ENCODE results near the gene METAP1. TPM values are rescaled to one million over a fixed set of nuclear protein-coding genes. Genes with fewer than 3 reads are reported as not detected.

METAP1 gene
- total and polyA plus RNA-seq, 4 donors: 9.5 to 16.9 (median 13.4) TPM

- Histone ChIP-seq H3K4me3 (ENCODE audit: low read depth in 1 of 3, low read length in 3 of 3) (no peak overlapping the region), H3K27me3 (ENCODE audit: control insufficient read depth in 4 of 4, insufficient read depth in 4 of 4, low read length in 3 of 4) (no peaks in the 10 kb centered on the region)
These were observed 40.3 kb upstream of the METAP1 start for GRCh38 chr4:98955229-98955628.

DNA sequence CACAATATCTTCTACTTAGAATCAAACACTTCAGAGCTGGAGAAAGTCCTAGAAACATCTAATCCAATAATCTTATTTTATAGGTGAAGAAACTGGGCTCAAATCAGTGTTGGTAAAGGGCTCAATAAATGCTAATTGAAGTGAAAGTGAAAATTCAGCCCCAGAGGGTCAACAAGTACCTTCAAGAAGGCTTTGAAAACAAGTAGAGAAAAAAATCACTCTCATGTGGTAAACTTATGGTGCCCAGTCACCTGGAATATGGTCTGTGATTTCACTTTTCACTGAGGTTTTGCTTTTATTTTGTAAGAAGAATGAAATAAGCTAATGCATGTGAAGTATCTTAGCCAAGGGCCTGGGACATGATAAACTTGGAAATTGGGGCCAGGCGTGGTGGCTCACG lies 37.5 kb upstream of the METAP1 start:
- no peaks in the 10 kb centered on the region for H3K36me3 ChIP-seq (ENCODE audit: control insufficient read depth in 4 of 4, insufficient read depth in 3 of 4, low read depth in 1 of 4, low read length in 3 of 4)
- H3K27me3 ChIP-seq (ENCODE audit: control insufficient read depth in 4 of 4, insufficient read depth in 4 of 4, low read length in 3 of 4): no peaks in the 10 kb centered on the region
- DNase-seq (ENCODE audit: low spot score): no peak
- no peaks in the 10 kb centered on the region for H3K9me3 ChIP-seq (ENCODE audit: control insufficient read depth in 4 of 4, low read length in 3 of 4)
- 95% methylated on average over 2 of the region's 2 CpGs for WGBS
- no peaks in the 10 kb centered on the region for H3K4me1 ChIP-seq (ENCODE audit: control insufficient read depth in 4 of 4, insufficient read depth in 4 of 4, low read length in 3 of 4)
- no peak overlapping the region for H3K9ac ChIP-seq (ENCODE audit: low read depth in 1 of 2, low read length in 2 of 2)
- H3K27ac ChIP-seq (ENCODE audit: low read depth in 1 of 2, low read length in 2 of 2): no peak overlapping the region
- H3K4me3 ChIP-seq (ENCODE audit: low read depth in 1 of 3, low read length in 3 of 3): no peak overlapping the region
- no peak for TF ChIP-seq TAF1 (conservative IDR thresholded peaks at IDR 0.05)
- TF ChIP-seq NR2F2 (IDR thresholded peaks at IDR 0.05): no peak
- no peak for TF ChIP-seq RAD21 (IDR thresholded peaks at IDR 0.05)
- no peak for TF ChIP-seq CTCF (IDR thresholded peaks at IDR 0.05; ENCODE audit: low read depth, low read length, missing input control)
- TF ChIP-seq ATF3 (IDR thresholded peaks at IDR 0.05): no peak
- TF ChIP-seq FOXA1 (IDR thresholded peaks at IDR 0.05): no peak
- no peak for TF ChIP-seq YY1 (IDR thresholded peaks at IDR 0.05)
- no peak for TF ChIP-seq FOXA2 (IDR thresholded peaks at IDR 0.05)
- TF ChIP-seq RXRA (IDR thresholded peaks at IDR 0.05): no peak
- TF ChIP-seq GABPA (IDR thresholded peaks at IDR 0.05 in 1 of 2, conservative IDR thresholded peaks at IDR 0.05 in 1 of 2): no peak
- TF ChIP-seq JUND (IDR thresholded peaks at IDR 0.05): no peak
- no peak for TF ChIP-seq SP1 (IDR thresholded peaks at IDR 0.05)
- TF ChIP-seq EGR1 (IDR thresholded peaks at IDR 0.05; ENCODE audit: low read depth in 2 of 2): no peak
- TF ChIP-seq HNF4A (conservative IDR thresholded peaks at IDR 0.05): no peak

More at GRCh38 chr4:98955229-98955628, 40.3 kb upstream of the METAP1 start:
- TF ChIP-seq YY1 (IDR thresholded peaks at IDR 0.05) (no peak), SP1 (IDR thresholded peaks at IDR 0.05) (no peak), JUND (IDR thresholded peaks at IDR 0.05) (no peak), GABPA (IDR thresholded peaks at IDR 0.05 in 1 of 2, conservative IDR thresholded peaks at IDR 0.05 in 1 of 2) (no peak), TAF1 (conservative IDR thresholded peaks at IDR 0.05) (no peak), RAD21 (IDR thresholded peaks at IDR 0.05) (no peak), MAX (IDR thresholded peaks at IDR 0.05) (no peak), HNF4A (conservative IDR thresholded peaks at IDR 0.05) (no peak), RXRA (IDR thresholded peaks at IDR 0.05) (no peak), FOXA1 (IDR thresholded peaks at IDR 0.05) (no peak), ATF3 (IDR thresholded peaks at IDR 0.05) (no peak), CTCF (IDR thresholded peaks at IDR 0.05; ENCODE audit: low read depth, low read length, missing input control) (no peak), FOXA2 (IDR thresholded peaks at IDR 0.05) (no peak)
- TF ChIP-seq, protein P1, sequence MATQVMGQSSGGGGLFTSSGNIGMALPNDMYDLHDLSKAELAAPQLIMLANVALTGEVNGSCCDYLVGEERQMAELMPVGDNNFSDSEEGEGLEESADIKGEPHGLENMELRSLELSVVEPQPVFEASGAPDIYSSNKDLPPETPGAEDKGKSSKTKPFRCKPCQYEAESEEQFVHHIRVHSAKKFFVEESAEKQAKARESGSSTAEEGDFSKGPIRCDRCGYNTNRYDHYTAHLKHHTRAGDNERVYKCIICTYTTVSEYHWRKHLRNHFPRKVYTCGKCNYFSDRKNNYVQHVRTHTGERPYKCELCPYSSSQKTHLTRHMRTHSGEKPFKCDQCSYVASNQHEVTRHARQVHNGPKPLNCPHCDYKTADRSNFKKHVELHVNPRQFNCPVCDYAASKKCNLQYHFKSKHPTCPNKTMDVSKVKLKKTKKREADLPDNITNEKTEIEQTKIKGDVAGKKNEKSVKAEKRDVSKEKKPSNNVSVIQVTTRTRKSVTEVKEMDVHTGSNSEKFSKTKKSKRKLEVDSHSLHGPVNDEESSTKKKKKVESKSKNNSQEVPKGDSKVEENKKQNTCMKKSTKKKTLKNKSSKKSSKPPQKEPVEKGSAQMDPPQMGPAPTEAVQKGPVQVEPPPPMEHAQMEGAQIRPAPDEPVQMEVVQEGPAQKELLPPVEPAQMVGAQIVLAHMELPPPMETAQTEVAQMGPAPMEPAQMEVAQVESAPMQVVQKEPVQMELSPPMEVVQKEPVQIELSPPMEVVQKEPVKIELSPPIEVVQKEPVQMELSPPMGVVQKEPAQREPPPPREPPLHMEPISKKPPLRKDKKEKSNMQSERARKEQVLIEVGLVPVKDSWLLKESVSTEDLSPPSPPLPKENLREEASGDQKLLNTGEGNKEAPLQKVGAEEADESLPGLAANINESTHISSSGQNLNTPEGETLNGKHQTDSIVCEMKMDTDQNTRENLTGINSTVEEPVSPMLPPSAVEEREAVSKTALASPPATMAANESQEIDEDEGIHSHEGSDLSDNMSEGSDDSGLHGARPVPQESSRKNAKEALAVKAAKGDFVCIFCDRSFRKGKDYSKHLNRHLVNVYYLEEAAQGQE (IDR thresholded peaks at IDR 0.05): no peak
- WGBS: 85% methylated on average over 6 of the region's 6 CpGs
- H3K27ac ChIP-seq (ENCODE audit: low read depth in 1 of 2, low read length in 2 of 2): no peak overlapping the region
- DNase-seq (ENCODE audit: low spot score): no peak
- H3K9me3 ChIP-seq (ENCODE audit: control insufficient read depth in 4 of 4, low read length in 3 of 4): no peaks in the 10 kb centered on the region
- no peak overlapping the region for H3K9ac ChIP-seq (ENCODE audit: low read depth in 1 of 2, low read length in 2 of 2)
- no peaks in the 10 kb centered on the region for H3K36me3 ChIP-seq (ENCODE audit: control insufficient read depth in 4 of 4, insufficient read depth in 3 of 4, low read depth in 1 of 4, low read length in 3 of 4)
- no peaks in the 10 kb centered on the region for H3K4me1 ChIP-seq (ENCODE audit: control insufficient read depth in 4 of 4, insufficient read depth in 4 of 4, low read length in 3 of 4)

Measured in liver (tissue), 9 donors.